GM15510 (cell line): ENCODE data around the gene PSMB5.

Experiments used
- POLR2A ChIP-seq: IDR thresholded peaks from 3 replicates; pipeline ENCODE4 v1.6.1; 2011; ENCODE audit warnings: borderline replicate concordance; ENCODE audit not compliant: insufficient read length; ENCODE audit errors: extremely low read depth

Gene PSMB5

DNA sequence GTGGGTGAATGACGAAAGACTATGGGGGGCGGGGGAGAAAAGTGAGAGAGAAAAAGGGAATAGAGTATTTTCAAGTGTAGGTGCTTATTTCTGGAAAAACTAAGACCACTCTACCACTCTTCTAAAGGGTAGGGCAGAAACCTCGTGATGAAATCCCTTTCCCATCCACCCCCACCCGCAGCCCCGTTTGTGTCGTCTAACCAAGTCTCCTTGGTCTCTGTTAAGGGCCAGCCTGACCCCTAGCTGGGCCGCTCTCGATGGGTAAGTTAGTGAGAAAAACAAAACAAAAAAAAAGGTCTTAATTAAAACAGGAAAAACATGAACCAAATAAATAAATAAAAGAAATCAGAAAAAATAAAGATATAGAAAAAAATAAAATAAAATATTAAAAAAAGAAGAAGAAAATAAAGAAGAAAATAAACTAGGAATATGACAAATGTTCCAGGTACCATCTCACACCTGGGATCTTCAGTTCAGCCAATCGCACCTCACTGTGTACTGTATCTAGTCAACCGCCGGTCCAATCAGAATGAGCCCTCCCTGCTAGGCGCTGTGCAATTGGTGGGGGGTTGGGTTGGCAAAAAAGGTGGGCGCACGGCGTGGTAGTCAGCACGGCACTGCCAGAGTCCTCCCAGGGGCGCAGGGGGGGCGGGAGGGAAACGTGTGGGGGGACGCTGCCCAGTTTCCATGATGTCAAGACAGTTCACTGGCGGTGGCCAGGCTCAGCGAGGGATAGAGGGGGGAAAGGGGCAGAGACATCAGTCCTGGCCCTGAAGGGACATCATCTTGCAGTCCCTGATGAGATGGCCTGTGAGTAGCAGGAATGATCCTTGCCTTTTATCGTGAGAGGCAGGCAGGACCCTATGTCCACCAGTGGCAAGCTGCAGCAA, 32.4 kb upstream of the PSMB5 start:
- TF ChIP-seq POLR2A, result no peak

DNA sequence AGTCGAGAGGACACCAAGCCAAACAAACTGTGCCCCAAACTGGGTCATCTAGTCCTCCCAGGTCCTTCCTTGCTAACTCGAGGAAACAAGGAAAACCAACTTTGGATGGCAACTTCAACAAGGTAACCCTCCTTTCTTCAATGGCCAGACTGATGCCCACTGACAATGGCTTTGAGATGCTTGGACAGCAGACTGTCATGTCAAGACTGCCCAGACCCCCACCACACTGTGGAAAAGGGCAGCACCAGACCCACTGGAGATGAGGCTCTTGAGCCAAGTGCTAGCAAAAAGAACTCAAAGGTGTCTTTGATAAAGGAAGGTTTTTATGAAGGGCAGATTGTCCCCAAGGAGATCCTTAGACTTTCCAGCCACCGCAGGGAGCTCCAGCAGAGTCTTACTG, 31.7 kb upstream of the PSMB5 start:
- TF ChIP-seq POLR2A, result no peak

GRCh38 chr14:23063601-23064000, 28.9 kb upstream of the PSMB5 start:
- TF ChIP-seq POLR2A, result no peak

DNA sequence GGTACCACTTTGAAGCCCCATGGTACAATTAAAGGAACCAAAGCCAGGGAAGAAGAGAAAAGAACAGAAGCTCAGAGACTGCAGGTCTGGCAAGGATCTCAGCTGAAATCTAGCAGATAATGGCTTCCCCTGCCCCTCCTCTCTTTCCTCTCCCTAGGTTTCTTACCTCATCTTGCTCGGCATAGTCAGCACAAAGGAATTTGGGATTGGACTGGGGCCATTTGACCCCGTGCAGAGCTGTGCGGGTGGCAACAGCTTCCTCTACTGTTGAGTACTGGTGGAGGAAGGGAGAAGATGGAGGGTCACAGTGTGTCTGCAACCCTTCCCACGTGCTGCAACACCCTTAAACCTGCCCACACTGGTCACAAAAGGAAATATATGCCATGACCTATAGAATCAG, 27.3 kb upstream of the PSMB5 start:
- no peak for TF ChIP-seq POLR2A

GRCh38 chr14:23060536-23061260, 26.0 kb upstream of the PSMB5 start:
- no peak for TF ChIP-seq POLR2A

- TF ChIP-seq POLR2A, result no peak
These were observed 24.2 kb upstream of the PSMB5 start for GRCh38 chr14:23058654-23059504.

DNA sequence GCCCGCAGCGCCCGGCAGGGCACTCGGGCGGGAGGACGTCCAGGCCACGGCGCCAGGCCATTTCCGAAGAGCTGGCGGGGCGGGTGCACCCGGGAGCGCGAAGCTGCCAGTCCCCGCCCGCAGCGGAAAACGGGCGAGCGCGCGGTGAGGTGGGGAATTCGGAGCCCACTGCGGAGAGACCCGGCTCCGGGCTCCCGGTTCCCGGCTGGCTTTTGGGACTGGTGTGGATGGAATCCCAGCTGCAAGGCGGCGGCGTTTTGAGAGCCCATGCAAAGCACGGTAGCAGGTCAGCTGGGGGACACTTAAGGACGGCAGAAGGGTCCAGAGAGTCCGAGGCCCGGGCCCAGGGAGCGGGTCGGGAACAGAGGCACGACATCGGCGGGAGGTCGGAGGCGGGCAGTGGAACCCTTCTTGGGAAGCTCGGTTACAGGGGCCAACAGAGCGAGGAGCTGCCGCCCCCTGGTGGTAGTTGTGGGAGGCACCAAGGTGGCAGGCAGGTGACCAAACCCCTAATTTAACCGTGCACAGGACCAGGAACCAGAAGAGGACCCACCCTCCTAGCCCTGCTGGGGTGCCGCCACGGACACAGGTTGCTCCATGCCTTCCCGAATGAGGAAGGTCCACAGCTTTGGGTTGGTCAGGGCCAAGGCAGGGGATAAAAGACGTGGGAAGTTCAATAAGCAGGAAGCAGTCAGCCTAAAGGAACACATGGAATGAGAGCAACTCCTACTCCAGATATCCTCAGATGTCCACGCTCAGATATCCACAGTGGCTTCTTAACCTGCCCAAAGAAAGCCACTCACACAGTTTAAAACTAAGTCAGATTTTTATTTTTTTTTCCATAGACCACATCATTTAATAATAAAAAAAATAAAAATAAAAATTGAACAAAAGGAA, 23.3 kb upstream of the PSMB5 start:
- TF ChIP-seq POLR2A, result peak; percentile 10

DNA sequence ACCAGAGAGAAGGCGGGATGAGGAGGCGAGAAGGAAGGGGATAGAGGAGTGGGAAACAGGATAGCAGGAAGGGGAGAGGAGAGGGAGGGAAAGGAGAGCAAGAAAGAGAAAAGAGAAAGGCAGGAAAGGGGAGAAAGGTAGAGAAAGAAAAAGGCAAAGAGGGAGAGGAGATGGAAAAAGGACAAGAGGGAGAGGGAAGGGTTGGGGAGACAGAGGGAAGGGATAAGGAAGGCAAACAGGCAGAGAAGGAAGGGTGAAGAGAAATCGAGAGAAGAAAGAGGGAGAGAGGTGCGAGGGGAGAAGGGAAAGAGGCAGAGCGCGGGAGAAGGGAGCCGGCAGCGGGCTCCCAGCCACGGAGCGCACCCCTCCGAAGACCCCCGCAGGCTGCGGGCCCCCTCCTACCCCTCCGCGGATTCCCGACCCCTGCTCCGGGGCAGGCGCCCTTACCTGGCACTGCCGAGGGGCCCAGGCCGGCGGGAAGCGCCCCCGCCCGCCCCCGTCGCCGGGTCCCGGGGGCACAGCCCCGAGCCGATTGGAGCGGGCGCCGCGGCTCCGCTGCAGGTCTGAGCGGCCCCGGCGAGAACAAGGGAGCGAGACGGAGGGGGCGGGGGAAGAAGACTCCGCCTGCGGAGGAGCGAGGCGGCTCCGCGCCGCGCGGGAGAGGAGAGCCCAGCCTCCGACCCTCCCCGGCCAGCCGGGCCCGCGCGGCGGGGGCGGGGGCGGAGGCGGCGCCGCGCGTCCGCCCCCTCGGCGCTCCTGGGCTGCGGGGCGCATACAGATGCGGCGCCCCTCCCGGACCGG, 22.5 kb upstream of the PSMB5 start, which contains the start of gene CDH24:
TSS of gene CDH24 (minus strand) at position 565 of the 801 bp plus-strand sequence. CDS start 1,787 bp downstream, outside the sequence.
- TF ChIP-seq POLR2A, result peak; percentile 30

DNA sequence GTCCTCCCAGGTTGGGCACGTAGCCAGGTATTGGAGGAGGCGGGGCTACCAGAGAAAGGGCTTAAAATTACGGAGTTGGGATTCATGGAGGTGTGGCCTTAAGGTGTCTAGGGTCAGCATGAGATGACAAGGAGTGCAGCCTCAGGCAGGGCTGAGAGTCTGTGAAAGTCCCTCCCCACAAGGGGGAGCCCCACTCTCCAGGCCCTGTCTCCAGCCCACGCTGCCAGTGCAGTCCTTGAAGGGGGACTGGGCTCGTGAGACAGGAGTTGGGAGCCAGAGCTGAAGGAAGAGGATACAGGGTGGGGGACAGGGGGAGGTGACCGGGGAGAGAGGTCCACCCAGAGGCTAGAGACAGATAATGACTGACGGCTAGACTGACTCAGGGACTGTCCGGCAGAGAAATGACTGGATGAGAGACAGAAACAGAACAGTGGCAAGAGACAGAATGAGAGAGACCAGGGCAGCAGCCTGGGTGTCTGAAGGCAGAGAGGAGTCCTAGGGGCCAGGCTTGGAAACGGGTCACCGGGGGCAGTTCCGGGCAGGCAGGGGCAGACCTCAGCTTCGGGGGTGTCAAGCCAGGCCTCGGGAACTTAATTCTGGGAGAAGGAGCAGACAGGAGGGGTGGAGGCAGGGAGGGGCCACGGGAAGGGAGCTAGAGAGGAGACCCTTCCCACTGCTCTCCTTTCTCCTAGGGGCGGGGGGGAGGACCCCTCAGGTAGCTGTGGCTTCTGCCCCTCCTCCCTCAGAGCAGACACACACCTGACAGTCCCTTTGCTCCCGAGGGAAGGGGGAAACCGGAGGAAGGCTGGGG, 21.6 kb upstream of the PSMB5 start:
- no peak for TF ChIP-seq POLR2A

DNA sequence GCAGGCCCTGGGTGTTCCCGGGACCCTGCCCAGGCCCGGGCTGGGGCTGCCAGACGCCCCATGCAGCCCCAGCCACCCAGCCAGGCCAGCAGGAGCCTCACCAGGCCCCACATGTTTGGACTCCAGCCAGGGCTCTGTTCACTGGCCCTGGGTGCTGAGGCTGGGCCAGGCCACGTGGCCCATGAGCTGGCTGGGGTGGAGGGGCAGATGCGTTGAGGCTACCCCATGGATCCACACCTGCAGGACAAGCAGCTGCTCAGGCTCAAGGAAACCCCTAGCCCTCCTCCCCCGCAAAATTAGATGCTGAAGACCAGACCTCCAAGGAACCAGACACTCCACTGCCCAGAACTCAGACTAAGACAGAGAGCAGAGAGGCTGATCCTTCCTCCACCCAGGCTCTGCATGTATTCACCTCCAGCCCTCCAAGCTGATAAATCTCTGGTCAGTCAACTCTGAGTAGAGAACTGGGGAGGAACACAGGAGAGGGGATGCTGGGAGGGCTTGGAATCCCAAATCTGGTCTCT, 21.0 kb upstream of the PSMB5 start:
- TF ChIP-seq POLR2A, result no peak

GRCh38 chr14:23055147-23055550, 20.4 kb upstream of the PSMB5 start:
- TF ChIP-seq POLR2A, result no peak

GRCh38 chr14:23054000-23054811, 19.5 kb upstream of the PSMB5 start:
- no peak for TF ChIP-seq POLR2A

DNA sequence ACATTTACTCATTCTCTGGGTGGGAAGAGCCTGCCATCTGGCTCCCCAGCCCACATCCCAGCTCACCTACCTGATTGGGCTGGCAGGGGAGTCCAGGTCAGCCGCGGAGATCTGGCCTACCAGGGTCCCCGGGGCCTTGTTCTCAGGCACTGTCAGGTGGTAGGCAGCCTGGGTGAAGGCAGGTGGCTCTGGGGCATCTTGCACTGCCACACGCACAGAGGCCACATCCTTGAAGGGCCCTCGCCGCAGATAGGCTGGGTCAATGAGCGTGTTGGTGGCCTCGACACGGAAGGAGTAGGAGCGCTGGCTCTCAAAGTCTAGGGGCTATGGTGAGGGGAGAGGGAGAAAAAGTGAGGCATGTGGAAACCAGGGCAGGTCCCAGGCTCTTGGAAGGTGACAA, 18.7 kb upstream of the PSMB5 start:
- TF ChIP-seq POLR2A, result no peak
